EH (cell line): ENCODE measurements around the gene GALNT9.
A peak's percentile ranks its signal among the peaks of the same experiment; 100 is the strongest.

Source experiments
- DNase-seq: peaks from one replicate; pipeline ENCODE4 v3.0.0-alpha.2; 2015; ENCODE audit warnings: low read depth

Gene GALNT9

GRCh38 chr12:132344181-132344580 lies 14.8 kb upstream of the GALNT9 start:
- DNase-seq = no peak

- no peak for DNase-seq
Observed at GRCh38 chr12:132343294-132344004, 14.1 kb upstream of the GALNT9 start.

- DNase-seq = no peak
Observed at GRCh38 chr12:132342251-132343227, 13.2 kb upstream of the GALNT9 start.

- DNase-seq = no peak
Observed at GRCh38 chr12:132341318-132342050, 12.1 kb upstream of the GALNT9 start.

- no peak for DNase-seq
Observed at GRCh38 chr12:132340266-132341035, 11.1 kb upstream of the GALNT9 start.

- no peak for DNase-seq
Observed at GRCh38 chr12:132339856-132340255, 10.5 kb upstream of the GALNT9 start.

- no peak for DNase-seq
Observed at GRCh38 chr12:132338781-132339180, 9.4 kb upstream of the GALNT9 start.

GRCh38 chr12:132338311-132338710 lies 8.9 kb upstream of the GALNT9 start:
- no peak for DNase-seq

GRCh38 chr12:132337557-132337956 lies 8.2 kb upstream of the GALNT9 start:
- DNase-seq = no peak

- DNase-seq = no peak
Observed at GRCh38 chr12:132336451-132337413, 7.3 kb upstream of the GALNT9 start.

GRCh38 chr12:132335179-132335756 lies 5.9 kb upstream of the GALNT9 start:
- no peak for DNase-seq

GRCh38 chr12:132333766-132334165 lies 4.4 kb upstream of the GALNT9 start:
- no peak for DNase-seq

- no peak for DNase-seq
Observed at GRCh38 chr12:132333273-132333672, 3.9 kb upstream of the GALNT9 start.

- no peak for DNase-seq
Observed at GRCh38 chr12:132330549-132330881, 1.1 kb upstream of the GALNT9 start.

GRCh38 chr12:132329720-132330548 lies 545 bp upstream of the GALNT9 start:
- DNase-seq = no peak

GRCh38 chr12:132328282-132329029 lies 933 bp downstream of the GALNT9 start:
- DNase-seq = no peak

- DNase-seq = peak; percentile 82
Observed at GRCh38 chr12:132327336-132328171, 1.8 kb downstream of the GALNT9 start.

GRCh38 chr12:132326646-132327045 lies 2.7 kb downstream of the GALNT9 start:
- DNase-seq = no peak
